HepG2 (cell line): ENCODE data around the gene EIF6.

Experiments used
- FOXM1 ChIP-seq: sonication (generic); formaldehyde crosslinking; IDR thresholded peaks from 2 replicates; pipeline ENCODE4 v1.5.0; 2020; ENCODE audit warnings: missing genetic modification reagents
- HNRNPK ChIP-seq: fragments of 200-400 bp; formaldehyde crosslinking; IDR thresholded peaks from 2 replicates; pipeline ENCODE4 v1.6.1; 2018; ENCODE audit warnings: low read length, low read depth, moderate library complexity, mild to moderate bottlenecking; ENCODE audit not compliant: poor library complexity, severe bottlenecking
- SALL2 ChIP-seq: sonication (generic); formaldehyde crosslinking; IDR thresholded peaks from 2 replicates; pipeline ENCODE4 v1.8.1; 2023; ENCODE audit warnings: mild to moderate bottlenecking, missing genetic modification reagents, inconsistent platforms
- SMAD9 ChIP-seq: sonication (generic); formaldehyde crosslinking; IDR thresholded peaks from 2 replicates; pipeline ENCODE4 v1.5.1; 2020; ENCODE audit warnings: mild to moderate bottlenecking, missing genetic modification reagents
- TF ChIP-seq, protein P1 (sequence below): sonication (generic); formaldehyde crosslinking; IDR thresholded peaks from 2 replicates; pipeline ENCODE4 v1.4.0; 2020; ENCODE audit warnings: missing genetic modification reagents

DNA sequence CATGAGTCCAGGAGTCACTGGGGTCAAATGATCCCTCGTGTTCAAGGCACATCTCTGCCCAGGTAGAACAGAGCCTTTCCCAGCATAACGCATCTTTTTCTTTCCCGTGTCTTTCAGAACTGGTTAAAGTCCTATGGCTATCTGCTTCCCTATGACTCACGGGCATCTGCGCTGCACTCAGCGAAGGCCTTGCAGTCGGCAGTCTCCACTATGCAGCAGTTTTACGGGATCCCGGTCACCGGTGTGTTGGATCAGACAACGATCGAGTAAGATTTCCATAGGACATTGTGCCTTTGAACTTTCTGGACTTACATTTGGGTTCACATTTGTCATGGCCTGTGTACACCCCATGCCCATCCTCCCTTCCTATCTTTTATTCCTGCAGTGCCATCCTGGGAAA is 37.8 kb downstream of the EIF6 start:
- TF ChIP-seq, protein P1, sequence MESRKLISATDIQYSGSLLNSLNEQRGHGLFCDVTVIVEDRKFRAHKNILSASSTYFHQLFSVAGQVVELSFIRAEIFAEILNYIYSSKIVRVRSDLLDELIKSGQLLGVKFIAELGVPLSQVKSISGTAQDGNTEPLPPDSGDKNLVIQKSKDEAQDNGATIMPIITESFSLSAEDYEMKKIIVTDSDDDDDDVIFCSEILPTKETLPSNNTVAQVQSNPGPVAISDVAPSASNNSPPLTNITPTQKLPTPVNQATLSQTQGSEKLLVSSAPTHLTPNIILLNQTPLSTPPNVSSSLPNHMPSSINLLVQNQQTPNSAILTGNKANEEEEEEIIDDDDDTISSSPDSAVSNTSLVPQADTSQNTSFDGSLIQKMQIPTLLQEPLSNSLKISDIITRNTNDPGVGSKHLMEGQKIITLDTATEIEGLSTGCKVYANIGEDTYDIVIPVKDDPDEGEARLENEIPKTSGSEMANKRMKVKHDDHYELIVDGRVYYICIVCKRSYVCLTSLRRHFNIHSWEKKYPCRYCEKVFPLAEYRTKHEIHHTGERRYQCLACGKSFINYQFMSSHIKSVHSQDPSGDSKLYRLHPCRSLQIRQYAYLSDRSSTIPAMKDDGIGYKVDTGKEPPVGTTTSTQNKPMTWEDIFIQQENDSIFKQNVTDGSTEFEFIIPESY (CRISPR knock-in tag): no peak
- TF ChIP-seq SMAD9: no peak
- TF ChIP-seq SALL2 (CRISPR knock-in tag): no peak
- TF ChIP-seq HNRNPK: no peak
- TF ChIP-seq FOXM1 (CRISPR knock-in tag): no peak
